HepG2 (cell line): ENCODE data around the gene TRIM27. TPM values are rescaled to one million over a fixed set of nuclear protein-coding genes. Genes with fewer than 3 reads are reported as not detected.

Source experiments
- ATF3 ChIP-seq: sonication (generic); formaldehyde crosslinking; IDR thresholded peaks from 2 replicates; pipeline ENCODE4 v1.4.0; 2020; ENCODE audit warnings: missing genetic modification reagents
- KAT2B ChIP-seq: fragments of 150-350 bp; IDR thresholded peaks from 2 replicates; pipeline ENCODE4 v1.6.1; 2014; ENCODE audit warnings: low read depth, low read length, borderline replicate concordance
- KAT8 ChIP-seq: IDR thresholded peaks from 2 replicates; pipeline ENCODE4 v1.6.1; 2016; ENCODE audit warnings: missing genetic modification reagents, missing compliant biosample characterization
- NR2C2 ChIP-seq: sonication (generic); formaldehyde crosslinking; IDR thresholded peaks from 2 replicates; pipeline ENCODE4 v1.4.0; 2020; ENCODE audit warnings: missing genetic modification reagents, mild to moderate bottlenecking, moderate library complexity, borderline replicate concordance
- PHB2 ChIP-seq: fragments of 450-650 bp; IDR thresholded peaks from 2 replicates; pipeline ENCODE4 v1.6.1; 2018; ENCODE audit not compliant: partially characterized antibody
- PLSCR1 ChIP-seq: sonication (generic); formaldehyde crosslinking; IDR thresholded peaks from 2 replicates; pipeline ENCODE4 v1.5.0; 2020; ENCODE audit warnings: missing genetic modification reagents, mild to moderate bottlenecking, borderline replicate concordance
- POLR2AphosphoS2 ChIP-seq: IDR thresholded peaks from 2 replicates; pipeline ENCODE4 v1.6.1; 2011; ENCODE audit warnings: low read depth, low read length, improper control_type of control experiment
- REST ChIP-seq, 2 experiments: IDR thresholded peaks; 2 replicates each; pipeline ENCODE4 v1.6.1; 2011 to 2012; ENCODE audit warnings: low read length in 2 of 2, borderline replicate concordance in 1 of 2, low read depth in 1 of 2, mild to moderate bottlenecking in 1 of 2, moderate library complexity in 1 of 2
- TSC22D2 ChIP-seq: sonication (generic); formaldehyde crosslinking; IDR thresholded peaks from 2 replicates; pipeline ENCODE4 v1.5.1; 2020; ENCODE audit warnings: missing genetic modification reagents, mild to moderate bottlenecking, borderline replicate concordance
- ZBTB2 ChIP-seq: sonication (generic); formaldehyde crosslinking; IDR thresholded peaks from 2 replicates; pipeline ENCODE4 v1.8.0; 2022; ENCODE audit warnings: low read depth, missing genetic modification reagents
- ZNF337 ChIP-seq: sonication (generic); formaldehyde crosslinking; IDR thresholded peaks from 2 replicates; pipeline ENCODE4 v1.5.1; 2020; ENCODE audit warnings: missing genetic modification reagents, low read depth, mild to moderate bottlenecking, borderline replicate concordance
- ZNF510 ChIP-seq: sonication (generic); formaldehyde crosslinking; IDR thresholded peaks from 2 replicates; pipeline ENCODE4 v1.4.0; 2020; ENCODE audit warnings: low read depth, mild to moderate bottlenecking, missing genetic modification reagents
- ZNF570 ChIP-seq: sonication (generic); formaldehyde crosslinking; IDR thresholded peaks from 2 replicates; pipeline ENCODE4 v1.4.0; 2020; ENCODE audit warnings: mild to moderate bottlenecking, missing genetic modification reagents, borderline replicate concordance
- ZSCAN20 ChIP-seq: sonication (generic); formaldehyde crosslinking; IDR thresholded peaks from 2 replicates; pipeline ENCODE4 v1.4.0; 2020; ENCODE audit warnings: missing genetic modification reagents, mild to moderate bottlenecking, borderline replicate concordance
- ZSCAN5A ChIP-seq: sonication (generic); formaldehyde crosslinking; IDR thresholded peaks from 2 replicates; pipeline ENCODE4 v1.8.0; 2022; ENCODE audit warnings: mild to moderate bottlenecking, missing genetic modification reagents, borderline replicate concordance
- polyA plus RNA-seq, 8 experiments: library from polyadenylated mRNA; depleted of rRNA in 3 of 8; stranded (reverse) in 7 of 8; unstranded in 1 of 8; fragments of >200 nt; fragmentation: Illumina TruSeq in 4 of 8; extraction: Trizol in 4 of 8; gene quantifications; 2 replicates each; pipeline versions ENCODE4 v1.2.1 to v1.2.3, GENCODE V29; 2011 to 2016; ENCODE audit warnings: low read depth in 4 of 8, missing spikeins in 1 of 8, mixed read lengths in 1 of 8; ENCODE audit not compliant: insufficient read depth in 1 of 8
- total RNA-seq, 5 experiments: library from RNA; depleted of rRNA; stranded (reverse); fragments of >200 nt; fragmentation: Illumina TruSeq; extraction: Trizol; gene quantifications; 2 replicates each; pipeline ENCODE4 v1.2.3, GENCODE V29; 2016; ENCODE audit warnings: low read depth in 1 of 5
- TF ChIP-seq, protein P1 (sequence below): sonication (generic); formaldehyde crosslinking; IDR thresholded peaks from 2 replicates; pipeline ENCODE4 v1.4.0; 2020; ENCODE audit warnings: mild to moderate bottlenecking, missing genetic modification reagents

TRIM27 gene
- total and polyA plus RNA-seq, 2 of the 13 experiments (the other 11 are each of a cell fraction or from before 2014, with no cell fraction given) = 88.6 to 112 TPM

DNA sequence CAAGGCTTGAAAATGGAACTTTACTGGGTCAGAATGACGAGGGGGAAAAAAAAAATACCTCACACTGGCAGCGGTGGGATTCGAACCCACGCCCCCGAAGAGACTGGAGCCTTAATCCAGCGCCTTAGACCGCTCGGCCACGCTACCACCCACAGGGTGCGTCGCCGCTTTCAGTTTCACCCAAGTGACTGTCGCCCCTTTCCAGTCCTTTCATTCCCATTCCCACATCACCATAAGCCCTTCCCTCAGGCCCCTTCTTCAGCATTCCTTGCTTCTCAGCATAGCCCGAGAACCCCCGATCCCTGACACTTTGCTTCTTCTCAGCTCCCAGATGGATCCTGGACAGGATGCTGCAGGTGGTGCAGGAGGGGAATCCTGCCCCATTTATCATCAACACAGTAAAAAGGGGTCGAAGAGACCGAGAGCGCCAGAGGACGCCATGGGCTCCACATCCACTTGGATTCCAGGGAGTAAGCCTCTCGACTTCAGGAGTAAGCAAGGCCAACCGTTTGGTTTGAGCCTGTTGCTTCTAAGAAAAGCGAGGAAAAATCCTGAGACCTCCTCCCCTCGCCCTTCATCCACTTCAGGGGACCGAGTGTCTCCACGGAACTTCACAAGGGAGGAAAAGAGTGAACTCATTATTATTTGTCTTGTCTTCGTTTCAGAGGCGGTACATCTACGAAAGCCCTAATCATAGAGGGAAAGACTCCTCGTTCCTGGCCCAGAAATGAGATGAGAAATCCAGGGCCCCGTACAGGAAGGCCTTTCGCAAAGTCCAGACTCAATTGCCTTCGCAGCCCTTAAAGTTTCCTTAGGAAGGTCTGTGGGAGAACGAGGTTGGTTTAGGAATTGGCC, 20.0 kb upstream of the TRIM27 start (continued):
- TF ChIP-seq REST (IDR thresholded peaks at IDR 0.05; ENCODE audit: borderline replicate concordance in 1 of 2, low read depth in 1 of 2, low read length in 2 of 2) (peak in 1 of 2 experiments; percentile 42; a peak in 1 of 4 replicates), ZBTB2 (no peak), ATF3 (CRISPR knock-in tag) (no peak), ZSCAN20 (no peak), NR2C2 (CRISPR knock-in tag) (peak; percentile 40), ZNF570 (peak; percentile 42; the same call in 1 of the 2 replicates), KAT2B (no peak), ZNF337 (CRISPR knock-in tag) (no peak), KAT8 (CRISPR knock-in tag) (peak; percentile 60; the same call in 1 of the 2 replicates), TSC22D2 (no peak), POLR2AphosphoS2 (no peak), PLSCR1 (CRISPR knock-in tag) (no peak), ZNF510 (CRISPR knock-in tag) (peak; percentile 62; the same call in 1 of the 2 replicates), PHB2 (no peak), ZSCAN5A (CRISPR knock-in tag) (no peak)
- TF ChIP-seq, protein P1, sequence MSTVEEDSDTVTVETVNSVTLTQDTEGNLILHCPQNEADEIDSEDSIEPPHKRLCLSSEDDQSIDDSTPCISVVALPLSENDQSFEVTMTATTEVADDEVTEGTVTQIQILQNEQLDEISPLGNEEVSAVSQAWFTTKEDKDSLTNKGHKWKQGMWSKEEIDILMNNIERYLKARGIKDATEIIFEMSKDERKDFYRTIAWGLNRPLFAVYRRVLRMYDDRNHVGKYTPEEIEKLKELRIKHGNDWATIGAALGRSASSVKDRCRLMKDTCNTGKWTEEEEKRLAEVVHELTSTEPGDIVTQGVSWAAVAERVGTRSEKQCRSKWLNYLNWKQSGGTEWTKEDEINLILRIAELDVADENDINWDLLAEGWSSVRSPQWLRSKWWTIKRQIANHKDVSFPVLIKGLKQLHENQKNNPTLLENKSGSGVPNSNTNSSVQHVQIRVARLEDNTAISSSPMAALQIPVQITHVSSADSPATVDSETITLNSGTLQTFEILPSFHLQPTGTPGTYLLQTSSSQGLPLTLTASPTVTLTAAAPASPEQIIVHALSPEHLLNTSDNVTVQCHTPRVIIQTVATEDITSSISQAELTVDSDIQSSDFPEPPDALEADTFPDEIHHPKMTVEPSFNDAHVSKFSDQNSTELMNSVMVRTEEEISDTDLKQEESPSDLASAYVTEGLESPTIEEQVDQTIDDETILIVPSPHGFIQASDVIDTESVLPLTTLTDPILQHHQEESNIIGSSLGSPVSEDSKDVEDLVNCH (CRISPR knock-in tag) = peak; percentile 86; the same call in 1 of the 2 replicates
